Esophagus squamous epithelium (tissue), 5 donors: ENCODE measurements around the gene TFF1. TPM values are rescaled to one million over a fixed set of nuclear protein-coding genes. Genes with fewer than 3 reads are reported as not detected.

ENCODE experiments used
- DNase-seq: peaks from one replicate; lab custom pipeline; 2025; lab: John Stamatoyannopoulos, UW
- H3K27ac ChIP-seq, 4 donors: fragments of 200-600 bp; sonication (generic); one replicate each; pipeline ENCODE4 v1.5.1; 2016 to 2019; ENCODE audit warnings: mild to moderate bottlenecking in 1 of 4
- H3K27me3 ChIP-seq, 4 donors: fragments of 200-600 bp; sonication (generic); 1 replicate in 3 of 4; 2 replicates in 1 of 4; pipeline versions ENCODE4 v1.5.1 to v1.6.0; 2017 to 2021; ENCODE audit warnings: antibody characterized with exemption in 1 of 4
- H3K36me3 ChIP-seq, 3 donors: fragments of 200-600 bp; sonication (generic); one replicate each; pipeline ENCODE4 v1.5.1; 2016 to 2019
- H3K4me1 ChIP-seq, 3 donors: fragments of 200-600 bp; sonication (generic); one replicate each; pipeline ENCODE4 v1.5.1; 2017 to 2019
- H3K4me3 ChIP-seq, 4 donors: fragments of 200-600 bp; sonication (generic); 1 replicate in 3 of 4; 2 replicates in 1 of 4; pipeline ENCODE4 v1.5.1; 2016 to 2019; ENCODE audit warnings: mild to moderate bottlenecking in 2 of 4, moderate library complexity in 1 of 4
- H3K9me3 ChIP-seq, 3 donors: fragments of 200-600 bp; sonication (generic); one replicate each; pipeline ENCODE4 v1.5.1; 2016 to 2019
- CTCF ChIP-seq, 6 experiments: fragments of 450-650 bp in 4 of 6; fragments of 200-600 bp in 2 of 6; sonication (generic) in 2 of 6; IDR thresholded peaks; one replicate each; pipeline ENCODE4 v1.5.1; 2016 to 2019; ENCODE audit warnings: antibody characterized with exemption in 6 of 6, mild to moderate bottlenecking in 4 of 6, moderate library complexity in 4 of 6
- POLR2A ChIP-seq, 4 donors: fragments of 450-650 bp; IDR thresholded peaks; one replicate each; pipeline ENCODE4 v1.6.1; 2017; ENCODE audit warnings: antibody characterized with exemption in 4 of 4, mild to moderate bottlenecking in 4 of 4, moderate library complexity in 3 of 4
- WGBS, 2 donors: methylation state at CpG; one replicate each; pipeline ENCODE4 v1.1.5; 2018; 5-methylcytosine and 5-hydroxymethylcytosine counted together
- intact Hi-C: fragments of 100-400 bp; cut with DNase I; formaldehyde crosslinking; loops from one replicate; pipeline ENCODE4 v1.15.0; 2022
- total RNA-seq, 4 donors: library from RNA; depleted of rRNA; stranded (reverse); fragments of >200 nt; gene quantifications; one replicate each; pipeline ENCODE4 v1.1.0, GENCODE V29; 2016
- donor health status: DM: yes; HTN: yes; CAD: no.

Gene TFF1
- total RNA-seq, 4 donors from 2014 or later: not detected

- H3K27me3 ChIP-seq: peaks cover 0 to 35% (median 0%) of the 10 kb centered on the region in 4 donors
- no peak overlapping the region for H3K4me3 ChIP-seq
- DNase-seq: no peak
- intact Hi-C loops: no loop called here
- no peaks in the 10 kb centered on the region for H3K9me3 ChIP-seq
- TF ChIP-seq CTCF (IDR thresholded peaks at IDR 0.05) (no peak), POLR2A (IDR thresholded peaks at IDR 0.05) (no peak)
- no peaks in the 10 kb centered on the region for H3K36me3 ChIP-seq
- WGBS, 2 donors: 90 to 100% methylated on average over 1 to 2 of the region's 2 CpGs
- no peak overlapping the region for H3K27ac ChIP-seq
- H3K4me1 ChIP-seq: no peaks in the 10 kb centered on the region
Measured at GRCh38 chr21:42348762-42349161, 17.6 kb downstream of the TFF1 start.

DNA sequence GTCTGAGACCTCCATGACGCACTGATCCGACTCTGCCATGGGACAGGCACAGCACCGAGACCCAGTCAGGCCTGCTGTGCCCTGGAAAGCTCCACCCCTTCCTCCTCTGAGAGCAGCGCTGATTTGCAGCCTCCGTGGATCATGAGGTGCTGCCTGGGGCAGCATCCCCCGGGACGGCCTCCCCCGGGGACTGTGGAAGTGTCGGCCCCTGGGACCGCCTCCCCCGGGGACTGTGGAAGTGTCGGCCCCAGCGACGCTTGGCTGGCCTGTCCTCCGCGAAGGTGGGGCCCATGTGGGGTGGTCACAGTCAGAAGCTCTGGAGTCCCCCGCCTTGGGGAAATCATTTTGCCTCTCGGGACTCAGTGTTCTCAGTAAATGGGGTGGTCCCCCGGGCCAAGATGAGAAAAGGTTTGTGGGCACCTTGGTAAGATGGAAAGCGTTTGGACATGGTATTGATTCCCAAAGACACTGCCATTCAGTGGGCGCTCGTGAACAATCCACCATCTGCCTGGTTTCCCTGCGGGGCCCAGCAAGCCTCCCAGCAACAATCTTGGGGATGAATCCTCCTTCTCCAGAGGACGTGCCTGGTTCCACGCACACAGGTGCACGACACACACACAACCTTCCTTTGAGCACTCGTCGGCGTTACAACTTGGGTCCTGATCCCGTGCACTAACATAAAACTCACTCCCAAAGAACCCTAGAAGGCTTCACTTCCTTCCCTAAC lies 18.6 kb downstream of the TFF1 start:
- Histone ChIP-seq H3K4me3 (no peak overlapping the region), H3K4me1 (no peaks in the 10 kb centered on the region), H3K36me3 (no peaks in the 10 kb centered on the region), H3K27ac (no peak overlapping the region), H3K27me3 (peaks cover 0 to 35% (median 0%) of the 10 kb centered on the region in 4 donors), H3K9me3 (no peaks in the 10 kb centered on the region)
- DNase-seq: no peak
- WGBS, 2 donors: 90 to 91% methylated on average over 12 to 16 of the region's 30 CpGs
- intact Hi-C loops: no loop called here
- TF ChIP-seq POLR2A (IDR thresholded peaks at IDR 0.05): no peak
- no peak for TF ChIP-seq CTCF (IDR thresholded peaks at IDR 0.05)

GRCh38 chr21:42346866-42347600 lies 19.3 kb downstream of the TFF1 start:
- H3K9me3 ChIP-seq: no peaks in the 10 kb centered on the region
- H3K36me3 ChIP-seq: no peaks in the 10 kb centered on the region
- WGBS, 2 donors: 74 to 84% methylated on average over 17 to 19 of the region's 30 CpGs
- H3K27ac ChIP-seq: no peak overlapping the region
- no peak for TF ChIP-seq CTCF (IDR thresholded peaks at IDR 0.05)
- no peak for TF ChIP-seq POLR2A (IDR thresholded peaks at IDR 0.05)
- peaks cover 0 to 35% (median 0%) of the 10 kb centered on the region in 4 donors for H3K27me3 ChIP-seq
- no peaks in the 10 kb centered on the region for H3K4me1 ChIP-seq
- DNase-seq: no peak
- intact Hi-C loops: no loop called here
- H3K4me3 ChIP-seq: no peak overlapping the region

DNA sequence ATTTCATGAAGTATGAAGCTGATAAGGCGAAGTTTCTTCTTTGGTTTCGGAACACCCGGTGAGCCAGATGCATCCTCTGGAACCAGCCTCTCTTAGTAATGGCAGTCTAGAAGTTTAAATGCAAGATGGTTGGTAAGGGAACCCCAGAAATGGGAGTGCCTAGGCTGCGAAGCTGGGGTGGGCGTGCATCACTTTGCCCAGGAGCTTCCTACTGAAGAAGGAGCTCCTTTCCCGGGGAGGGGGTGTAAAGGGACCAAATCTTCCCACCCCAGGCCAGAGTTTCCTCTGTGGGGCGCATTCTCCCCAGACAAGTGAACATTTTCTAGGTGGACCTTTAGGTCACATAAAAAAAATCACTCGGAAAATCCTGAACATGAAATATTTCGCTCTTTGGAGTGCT lies 19.9 kb downstream of the TFF1 start:
- H3K27ac ChIP-seq: no peak overlapping the region
- H3K4me1 ChIP-seq: no peaks in the 10 kb centered on the region
- intact Hi-C loops: no loop called here
- WGBS, 2 donors: 88 to 90% methylated on average over 9 of the region's 9 CpGs
- no peaks in the 10 kb centered on the region for H3K36me3 ChIP-seq
- no peak overlapping the region for H3K4me3 ChIP-seq
- H3K27me3 ChIP-seq: peaks cover 0 to 35% (median 0%) of the 10 kb centered on the region in 4 donors
- no peak for TF ChIP-seq CTCF (IDR thresholded peaks at IDR 0.05)
- no peak for TF ChIP-seq POLR2A (IDR thresholded peaks at IDR 0.05)
- H3K9me3 ChIP-seq: no peaks in the 10 kb centered on the region
- no peak for DNase-seq

- no peaks in the 10 kb centered on the region for H3K9me3 ChIP-seq
- H3K36me3 ChIP-seq: no peaks in the 10 kb centered on the region
- no peak for DNase-seq
- intact Hi-C loops: no loop called here
- 71 to 83% methylated on average over 3 to 4 of the region's 4 CpGs for WGBS, 2 donors
- peaks cover 0 to 11% (median 0%) of the 10 kb centered on the region in 3 donors for H3K4me1 ChIP-seq
- TF ChIP-seq POLR2A (IDR thresholded peaks at IDR 0.05): no peak
- no peak for TF ChIP-seq CTCF (IDR thresholded peaks at IDR 0.05)
- H3K27me3 ChIP-seq: peaks cover 0 to 32% (median 0%) of the 10 kb centered on the region in 4 donors
- no peak overlapping the region for H3K4me3 ChIP-seq
- H3K27ac ChIP-seq: no peak overlapping the region
Measured at GRCh38 chr21:42344631-42345030, 21.7 kb downstream of the TFF1 start.
